ENCODE results near the gene ZNF608. TPM values are rescaled to one million over a fixed set of nuclear protein-coding genes. Genes with fewer than 3 reads are reported as not detected.

ZNF608 gene
- total and polyA plus RNA-seq, 4 donors, result 9.5 to 83.2 (median 20.4) TPM

DNA sequence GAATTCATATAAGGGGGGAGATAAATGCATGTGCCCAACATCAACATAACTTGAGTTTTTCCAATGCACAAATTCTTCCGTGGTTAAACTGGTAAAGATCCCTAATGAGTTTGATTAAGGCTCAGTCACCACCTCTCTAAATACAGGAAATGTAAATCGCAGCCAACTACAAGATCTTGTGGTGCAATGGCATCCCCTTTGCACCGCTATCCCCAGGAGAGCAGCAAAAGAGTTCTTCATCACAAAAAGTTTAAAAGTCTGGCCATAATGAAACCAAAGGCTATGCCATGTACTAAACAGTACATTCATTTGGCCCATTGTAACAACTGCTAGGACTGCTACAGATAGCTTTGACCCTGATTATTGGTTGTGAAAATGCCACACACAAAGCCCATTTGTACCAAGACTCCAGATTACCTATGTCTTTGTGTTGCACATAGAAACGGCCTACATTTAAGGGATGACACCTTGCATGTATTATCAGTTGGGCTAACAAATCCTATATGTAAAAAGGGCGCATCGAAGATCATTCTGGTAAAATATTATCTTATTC, 44.5 kb downstream of the ZNF608 start:
- TF ChIP-seq, protein P1, sequence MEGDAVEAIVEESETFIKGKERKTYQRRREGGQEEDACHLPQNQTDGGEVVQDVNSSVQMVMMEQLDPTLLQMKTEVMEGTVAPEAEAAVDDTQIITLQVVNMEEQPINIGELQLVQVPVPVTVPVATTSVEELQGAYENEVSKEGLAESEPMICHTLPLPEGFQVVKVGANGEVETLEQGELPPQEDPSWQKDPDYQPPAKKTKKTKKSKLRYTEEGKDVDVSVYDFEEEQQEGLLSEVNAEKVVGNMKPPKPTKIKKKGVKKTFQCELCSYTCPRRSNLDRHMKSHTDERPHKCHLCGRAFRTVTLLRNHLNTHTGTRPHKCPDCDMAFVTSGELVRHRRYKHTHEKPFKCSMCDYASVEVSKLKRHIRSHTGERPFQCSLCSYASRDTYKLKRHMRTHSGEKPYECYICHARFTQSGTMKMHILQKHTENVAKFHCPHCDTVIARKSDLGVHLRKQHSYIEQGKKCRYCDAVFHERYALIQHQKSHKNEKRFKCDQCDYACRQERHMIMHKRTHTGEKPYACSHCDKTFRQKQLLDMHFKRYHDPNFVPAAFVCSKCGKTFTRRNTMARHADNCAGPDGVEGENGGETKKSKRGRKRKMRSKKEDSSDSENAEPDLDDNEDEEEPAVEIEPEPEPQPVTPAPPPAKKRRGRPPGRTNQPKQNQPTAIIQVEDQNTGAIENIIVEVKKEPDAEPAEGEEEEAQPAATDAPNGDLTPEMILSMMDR (IDR thresholded peaks at IDR 0.05; ENCODE audit: control extremely low read depth, extremely low read depth), result no peak
- H3K27ac ChIP-seq (ENCODE audit: low read depth in 1 of 2, low read length in 1 of 2), result no peak overlapping the region
- peaks cover 0 to 13% (median 4%) of the 10 kb centered on the region in 4 donors for H3K36me3 ChIP-seq (ENCODE audit: control insufficient read depth in 4 of 4, insufficient read depth in 4 of 4, low read length in 4 of 4)
- no peak for ATAC-seq (ENCODE audit: insufficient read depth, low FRiP score)
- no peaks in the 10 kb centered on the region for H3K27me3 ChIP-seq (ENCODE audit: control insufficient read depth in 3 of 3, insufficient read depth in 3 of 3, low read length in 2 of 3)
- H3K4me1 ChIP-seq (ENCODE audit: control insufficient read depth in 5 of 5, insufficient read depth in 5 of 5, low read length in 5 of 5), result peaks cover 12 to 80% (median 36%) of the 10 kb centered on the region in 5 donors
- 69 to 75% methylated on average over 6 of the region's 6 CpGs for WGBS, 2 donors
- no peak overlapping the region for H3K4me3 ChIP-seq
- DNase-seq, result no peak
- H3K9me3 ChIP-seq (ENCODE audit: control insufficient read depth in 4 of 4, insufficient read depth in 3 of 4, low read length in 3 of 4), result no peaks in the 10 kb centered on the region
- no peak overlapping the region for H3K9ac ChIP-seq (ENCODE audit: insufficient read depth in 1 of 2, low read length in 2 of 2)

DNA sequence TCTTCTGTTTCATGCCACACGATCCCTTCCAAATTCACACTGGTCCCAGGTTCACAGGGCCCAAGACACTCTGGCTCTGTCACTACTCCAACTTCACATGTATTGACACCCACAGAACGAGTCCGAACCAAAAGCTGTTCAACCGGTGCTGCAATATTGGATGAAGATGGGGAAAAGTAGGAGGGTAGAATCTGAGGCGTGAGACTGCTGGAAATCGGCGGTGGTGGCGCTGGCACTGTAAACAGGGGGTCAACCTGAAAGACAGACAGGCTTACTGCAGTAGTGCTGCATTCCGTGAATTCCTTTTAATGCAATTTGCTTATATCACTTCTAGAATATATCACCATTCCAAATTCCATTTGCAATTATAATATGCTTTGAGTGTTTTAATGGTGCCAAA, 45.4 kb downstream of the ZNF608 start:
- DNase-seq, result no peak
- TF ChIP-seq, protein P1 (IDR thresholded peaks at IDR 0.05; ENCODE audit: control extremely low read depth, extremely low read depth), result no peak
- no peak for ATAC-seq (ENCODE audit: insufficient read depth, low FRiP score)
- Histone ChIP-seq H3K27me3 (ENCODE audit: control insufficient read depth in 3 of 3, insufficient read depth in 3 of 3, low read length in 2 of 3) (no peaks in the 10 kb centered on the region), H3K4me3 (no peak overlapping the region), H3K9ac (ENCODE audit: insufficient read depth in 1 of 2, low read length in 2 of 2) (no peak overlapping the region), H3K9me3 (ENCODE audit: control insufficient read depth in 4 of 4, insufficient read depth in 3 of 4, low read length in 3 of 4) (no peaks in the 10 kb centered on the region), H3K36me3 (ENCODE audit: control insufficient read depth in 4 of 4, insufficient read depth in 4 of 4, low read length in 4 of 4) (peaks cover 0 to 13% (median 4%) of the 10 kb centered on the region in 4 donors), H3K4me1 (ENCODE audit: control insufficient read depth in 5 of 5, insufficient read depth in 5 of 5, low read length in 5 of 5) (peaks cover 8 to 80% (median 33%) of the 10 kb centered on the region in 5 donors), H3K27ac (ENCODE audit: low read depth in 1 of 2, low read length in 1 of 2) (no peak overlapping the region)
- 83 to 88% methylated on average over 9 of the region's 9 CpGs for WGBS, 2 donors

DNA sequence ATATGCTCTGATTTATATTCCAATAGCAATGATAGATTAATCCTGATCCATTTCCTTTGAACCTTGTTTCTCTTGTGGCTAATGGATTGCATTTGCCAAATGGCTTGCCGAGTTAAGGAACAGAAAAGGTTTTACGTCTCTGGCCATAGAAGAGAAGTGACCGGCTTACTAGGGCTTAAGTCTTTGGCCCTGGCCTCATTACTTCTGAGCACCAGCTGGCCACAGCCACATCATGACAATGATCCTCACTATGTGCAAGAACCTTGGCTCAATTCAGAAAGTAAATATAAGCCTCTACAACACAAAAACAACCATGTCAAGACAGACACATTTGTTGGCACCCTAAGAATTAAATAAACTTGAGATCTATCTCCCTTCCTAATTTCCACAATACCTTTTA, 46.1 kb downstream of the ZNF608 start:
- peaks cover 5 to 76% (median 30%) of the 10 kb centered on the region in 5 donors for H3K4me1 ChIP-seq (ENCODE audit: control insufficient read depth in 5 of 5, insufficient read depth in 5 of 5, low read length in 5 of 5)
- WGBS, 2 donors, result 95 to 98% methylated on average over 3 of the region's 3 CpGs
- H3K36me3 ChIP-seq (ENCODE audit: control insufficient read depth in 4 of 4, insufficient read depth in 4 of 4, low read length in 4 of 4), result peaks cover 0 to 13% (median 4%) of the 10 kb centered on the region in 4 donors

More for the DNA sequence above, 46.1 kb downstream of the ZNF608 start:
- no peaks in the 10 kb centered on the region for H3K9me3 ChIP-seq (ENCODE audit: control insufficient read depth in 4 of 4, insufficient read depth in 3 of 4, low read length in 3 of 4)
- no peaks in the 10 kb centered on the region for H3K27me3 ChIP-seq (ENCODE audit: control insufficient read depth in 3 of 3, insufficient read depth in 3 of 3, low read length in 2 of 3)
- TF ChIP-seq, protein P1 (IDR thresholded peaks at IDR 0.05; ENCODE audit: control extremely low read depth, extremely low read depth), result no peak
- no peak overlapping the region for H3K9ac ChIP-seq (ENCODE audit: insufficient read depth in 1 of 2, low read length in 2 of 2)
- no peak overlapping the region for H3K27ac ChIP-seq (ENCODE audit: low read depth in 1 of 2, low read length in 1 of 2)
- H3K4me3 ChIP-seq, result no peak overlapping the region
- ATAC-seq (ENCODE audit: insufficient read depth, low FRiP score) (no peak), DNase-seq (no peak)
